Measurements from ENCODE around the gene RAB14.

Gene RAB14

GRCh38 chr9:121219530-121219929, 17.9 kb upstream of the RAB14 start:
- no peak for DNase-seq (ENCODE audit: low spot score)

DNA sequence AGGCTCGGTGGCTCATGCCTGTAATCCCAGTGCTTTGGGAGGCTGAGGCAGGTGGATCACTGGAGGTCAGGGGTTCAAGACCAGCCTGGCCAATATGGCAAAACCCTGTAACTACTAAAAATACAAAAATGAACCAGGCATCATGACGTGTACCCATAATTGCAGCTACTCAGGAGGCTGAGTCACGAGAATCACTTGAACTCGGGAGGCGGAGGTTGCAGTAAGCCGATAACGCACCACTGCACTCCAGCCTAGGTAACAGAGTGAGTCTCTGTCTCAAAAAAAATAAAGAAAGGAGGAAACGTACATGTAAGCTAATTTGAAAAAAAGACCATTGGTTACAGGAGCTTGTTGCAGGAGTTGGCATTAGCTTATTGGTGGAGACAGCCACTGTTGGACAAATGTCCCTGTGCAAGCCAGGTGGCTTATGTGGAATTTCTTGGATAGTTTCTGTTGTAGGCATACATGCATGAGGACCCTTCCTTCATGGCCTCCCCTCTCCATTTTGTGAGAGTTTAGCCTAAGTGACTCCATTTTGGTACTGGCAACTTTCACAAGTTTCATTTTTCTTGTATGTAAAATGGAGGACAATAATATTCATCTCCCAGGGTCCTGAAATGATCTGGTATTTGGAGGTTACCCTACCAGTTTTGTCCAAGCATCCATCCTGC, 16.8 kb upstream of the RAB14 start:
- no peak for DNase-seq (ENCODE audit: low spot score)

DNA sequence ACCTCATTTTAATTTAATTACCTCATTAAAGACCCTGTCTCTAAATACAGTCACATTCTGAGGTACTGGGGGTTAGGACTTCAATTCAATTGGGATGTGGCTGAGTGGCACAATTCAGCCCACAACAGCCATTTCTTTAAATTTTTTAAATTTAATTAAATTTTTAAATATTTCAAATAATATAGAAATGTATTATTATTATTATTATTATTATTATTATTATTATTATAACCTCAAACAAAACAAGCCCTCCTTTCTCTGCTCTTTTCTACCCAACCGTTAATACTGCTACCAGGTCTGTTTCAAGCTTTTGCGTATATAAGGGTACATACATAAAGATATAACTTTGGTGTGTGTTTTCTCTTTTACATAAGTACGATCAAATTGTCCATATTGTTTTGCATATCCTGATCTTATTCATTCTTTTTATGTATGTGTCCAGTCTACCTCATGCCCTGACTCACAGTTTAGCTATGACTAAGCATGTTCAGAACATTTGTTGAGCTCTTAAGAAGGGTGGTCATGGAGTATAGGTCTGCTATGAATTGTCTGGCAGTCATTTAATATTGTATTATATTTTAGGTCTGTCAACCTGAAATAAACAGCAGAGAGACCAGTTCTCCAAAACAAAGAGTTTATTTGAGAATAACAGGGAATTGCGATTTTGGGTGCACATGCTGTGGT, 16.1 kb upstream of the RAB14 start:
- DNase-seq (ENCODE audit: low spot score) = no peak

- no peak for DNase-seq (ENCODE audit: low spot score)
These were observed 14.7 kb upstream of the RAB14 start for GRCh38 chr9:121216271-121216805.

- no peak for DNase-seq (ENCODE audit: low spot score)
These were observed 12.3 kb upstream of the RAB14 start for GRCh38 chr9:121214005-121214404.

DNA sequence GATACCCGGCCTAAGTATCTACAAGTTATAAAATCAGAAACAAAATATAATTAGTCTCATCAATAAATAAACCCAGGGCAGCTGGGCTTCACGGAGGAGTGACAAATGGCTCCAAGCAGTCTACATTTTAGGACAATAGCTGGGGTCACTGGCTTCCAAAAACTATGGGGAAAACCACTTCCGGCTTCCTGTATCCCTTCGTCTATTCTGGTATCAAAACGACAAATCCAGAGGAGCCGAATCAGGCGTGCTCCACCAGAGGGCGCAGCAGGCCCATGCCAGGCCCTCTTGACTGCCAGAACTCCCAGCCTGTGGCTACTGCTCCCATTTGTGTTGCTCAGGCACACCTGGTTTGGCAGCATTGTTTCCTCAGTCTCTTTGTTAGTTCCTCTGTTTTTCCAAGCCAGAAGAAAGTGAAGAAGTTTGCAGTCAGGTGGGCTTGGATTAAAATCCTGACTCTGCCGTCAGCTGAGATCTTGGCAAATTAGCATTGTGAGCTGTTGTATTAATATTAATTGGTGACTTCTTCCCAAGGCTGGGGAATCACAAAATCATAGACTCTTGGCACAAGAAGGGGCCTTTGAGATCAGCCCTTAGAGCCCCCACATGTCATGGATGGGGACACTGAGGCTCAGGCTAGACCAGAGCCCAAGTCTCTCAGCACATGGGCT, 11.6 kb upstream of the RAB14 start:
- DNase-seq (ENCODE audit: low spot score) = peak; percentile 87

GRCh38 chr9:121210536-121210935, 8.9 kb upstream of the RAB14 start:
- no peak for DNase-seq (ENCODE audit: low spot score)

GRCh38 chr9:121207371-121207940, 5.8 kb upstream of the RAB14 start:
- DNase-seq (ENCODE audit: low spot score) = no peak

GRCh38 chr9:121206516-121207370, 5.1 kb upstream of the RAB14 start:
- no peak for DNase-seq (ENCODE audit: low spot score)

GRCh38 chr9:121204611-121205010, 2.9 kb upstream of the RAB14 start:
- DNase-seq (ENCODE audit: low spot score) = no peak

DNA sequence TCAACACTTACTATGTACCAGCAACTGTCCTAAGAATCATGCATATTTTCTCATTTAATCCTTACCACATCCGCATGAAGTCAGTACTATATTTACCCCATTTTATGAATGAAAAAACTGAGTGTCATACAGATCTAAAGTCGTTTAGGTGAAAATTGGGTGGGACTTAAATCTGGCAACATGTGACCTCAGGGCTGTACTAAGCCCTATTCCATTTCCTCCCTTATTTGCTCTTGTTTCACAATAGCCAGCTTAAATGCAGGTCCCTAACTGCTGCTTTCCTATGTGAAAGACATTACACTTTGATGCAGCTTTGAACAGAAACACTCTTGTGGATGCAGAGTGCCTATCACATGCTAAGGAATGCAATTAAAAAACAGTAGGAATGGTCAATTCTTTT, 2.5 kb upstream of the RAB14 start:
- no peak for DNase-seq (ENCODE audit: low spot score)

DNA sequence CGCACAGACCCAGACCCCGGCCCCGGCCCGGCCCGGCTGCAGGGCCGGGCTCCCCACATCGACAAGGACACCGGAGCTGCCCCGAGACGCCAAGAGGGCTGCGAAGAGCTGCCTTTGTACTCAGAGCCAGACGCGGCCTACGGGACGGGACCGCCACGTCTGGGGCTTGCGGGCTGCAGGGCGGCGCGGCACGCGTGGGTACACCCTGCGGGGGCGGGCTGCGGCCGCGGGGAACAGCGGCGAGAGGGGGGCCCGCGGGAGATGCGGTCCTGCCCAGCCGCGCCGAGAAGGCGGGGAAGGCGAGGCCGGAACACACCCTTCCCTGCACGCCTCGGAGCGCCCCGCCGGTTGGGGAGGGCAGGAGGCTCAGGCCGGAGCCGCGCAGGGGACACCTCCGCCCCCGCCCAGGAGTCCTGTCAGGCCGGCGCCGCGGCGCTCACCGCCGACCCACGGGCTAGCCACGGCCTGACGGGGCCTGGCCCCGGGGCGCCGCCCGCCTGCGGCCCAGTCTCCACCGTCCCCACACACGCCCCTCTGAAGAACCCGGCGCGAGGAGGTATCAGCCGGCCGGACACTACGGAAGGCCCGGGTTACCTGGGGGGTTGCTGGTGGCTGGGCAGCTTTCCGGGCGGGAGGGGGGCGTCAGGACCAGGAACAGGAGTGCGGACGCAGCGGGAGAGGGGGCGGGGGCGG, 478 bp downstream of the RAB14 start:
- peak; percentile 32 for DNase-seq (ENCODE audit: low spot score)

DNA sequence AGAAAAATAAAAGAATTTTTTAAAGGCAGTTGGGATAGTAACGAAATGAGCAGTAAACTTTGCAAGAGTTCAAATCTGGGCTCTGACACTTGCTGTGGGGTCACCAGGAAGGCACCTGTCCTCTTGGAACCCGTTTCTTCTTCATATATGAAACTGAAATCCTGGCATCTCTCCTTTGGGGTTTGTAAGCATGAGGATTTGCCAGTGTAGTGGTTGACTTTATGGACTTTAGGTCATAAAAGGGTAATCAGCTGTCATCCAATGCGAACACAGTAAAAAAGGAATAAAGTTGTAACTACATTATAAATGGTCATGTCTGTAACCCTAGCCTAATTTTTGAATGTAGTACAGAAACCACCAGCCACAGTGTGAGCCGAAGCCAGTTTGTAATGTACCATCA, 1.3 kb downstream of the RAB14 start:
- no peak for DNase-seq (ENCODE audit: low spot score)

- no peak for DNase-seq (ENCODE audit: low spot score)
These were observed 1.7 kb downstream of the RAB14 start for GRCh38 chr9:121199921-121200320.

DNA sequence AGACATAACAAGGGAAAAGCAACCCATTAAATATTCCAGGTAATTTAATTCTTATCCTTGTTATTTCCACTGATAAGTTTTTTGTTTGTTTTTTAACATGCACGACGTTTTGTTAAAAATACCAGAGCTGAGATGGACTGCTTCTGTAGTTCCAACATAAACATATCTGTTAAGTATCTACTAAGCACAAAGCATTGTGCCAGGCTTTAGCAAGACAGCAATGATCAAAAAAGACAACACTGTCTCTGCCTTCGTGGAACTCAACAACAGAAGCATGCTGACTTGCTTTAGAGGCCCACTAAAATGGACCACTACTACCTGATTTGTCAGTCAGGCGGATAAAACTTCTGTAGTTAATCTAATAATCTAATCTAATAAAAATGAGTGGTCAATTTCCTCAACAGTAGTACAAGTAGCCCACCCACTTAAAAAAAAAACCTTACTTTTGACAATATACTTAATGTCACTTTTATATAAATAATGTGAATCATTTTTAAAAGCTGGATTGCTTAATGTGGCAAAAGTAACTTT, 3.1 kb downstream of the RAB14 start:
- DNase-seq (ENCODE audit: low spot score) = no peak

GRCh38 chr9:121197132-121197531, 4.5 kb downstream of the RAB14 start:
- no peak for DNase-seq (ENCODE audit: low spot score)

DNA sequence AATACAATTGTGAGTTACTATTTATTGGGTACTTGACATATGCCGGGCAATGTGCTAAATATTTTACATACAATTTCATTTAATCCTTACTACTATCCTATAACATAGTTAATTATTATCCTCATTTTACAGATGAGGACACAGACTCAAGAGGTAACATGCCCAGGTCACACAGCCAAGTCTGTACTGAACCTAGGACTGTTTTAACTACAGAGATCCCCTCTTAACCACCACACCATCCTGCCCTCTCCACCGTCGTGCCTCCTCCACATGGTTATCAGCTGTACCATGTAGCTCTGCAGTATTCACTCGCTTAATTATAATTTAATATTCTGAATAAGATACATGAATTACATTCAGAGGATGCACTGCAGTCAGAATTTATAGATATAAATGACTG, 5.3 kb downstream of the RAB14 start:
- DNase-seq (ENCODE audit: low spot score) = no peak

DNA sequence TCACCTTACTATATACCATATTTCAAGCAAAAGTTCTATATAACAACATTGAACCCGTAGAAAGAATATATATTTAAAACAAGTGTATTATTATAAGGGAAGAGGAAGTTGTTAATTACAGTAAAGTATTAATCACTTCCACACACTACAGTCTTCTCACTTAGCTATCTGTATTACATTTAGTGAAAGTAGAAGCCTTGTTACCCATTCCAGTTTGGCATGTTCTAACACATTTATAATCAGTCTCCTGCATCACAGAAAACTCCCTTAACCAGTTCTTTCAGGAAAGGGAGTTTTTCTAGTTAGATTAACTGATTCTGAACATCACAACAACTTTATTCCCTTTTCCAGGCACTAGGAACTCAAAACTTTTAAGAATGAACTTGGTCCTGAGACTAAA, 6.9 kb downstream of the RAB14 start:
- DNase-seq (ENCODE audit: low spot score) = no peak

DNA sequence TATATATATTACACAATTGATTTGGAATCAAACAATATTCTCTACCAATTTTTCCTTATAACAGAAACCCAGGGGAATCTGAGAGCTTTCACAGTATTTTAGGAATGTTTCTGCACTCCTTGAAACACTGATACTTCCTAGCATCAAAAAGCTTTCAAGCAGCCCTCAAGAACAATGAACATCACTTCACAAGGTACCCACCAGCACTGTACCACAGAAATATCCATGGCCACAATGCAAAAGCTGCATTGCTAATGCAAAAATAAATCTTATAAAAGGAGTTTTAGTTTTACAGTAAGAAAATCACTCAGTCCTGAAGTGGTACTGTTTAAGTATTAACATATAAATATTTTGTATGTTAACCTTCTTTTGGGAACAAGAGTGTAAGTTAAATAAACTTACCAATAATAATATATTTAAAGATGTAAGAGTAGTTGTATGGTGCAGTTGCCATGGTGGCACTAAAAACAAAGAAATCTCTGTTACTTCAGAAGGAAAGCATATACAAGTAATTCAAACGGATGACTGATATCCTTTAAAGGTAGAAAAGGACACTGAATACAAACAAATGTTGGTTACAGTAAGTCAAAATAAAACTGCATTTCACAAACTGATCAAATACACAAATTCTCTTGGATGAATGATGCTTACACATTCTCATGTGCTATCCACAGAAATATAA, 8.6 kb downstream of the RAB14 start:
- DNase-seq (ENCODE audit: low spot score) = no peak

- no peak for DNase-seq (ENCODE audit: low spot score)
These were observed 9.2 kb downstream of the RAB14 start for GRCh38 chr9:121192518-121192917.

All from AG08396 (cell line).